ENCODE results near the gene P4HA2.
A peak's percentile ranks its signal among the peaks of the same experiment; 100 is the strongest.

Gene P4HA2

GRCh38 chr5:132246806-132247205, 19.2 kb upstream of the P4HA2 start:
- DNase-seq: no peak

GRCh38 chr5:132245593-132245992, 17.9 kb upstream of the P4HA2 start:
- peak in 1 of 3 experiments; percentile 0 for DNase-seq

- no peak for DNase-seq
These were observed 15.8 kb upstream of the P4HA2 start for GRCh38 chr5:132243366-132243977.

- no peak for DNase-seq
These were observed 12.1 kb upstream of the P4HA2 start for GRCh38 chr5:132239776-132240175.

GRCh38 chr5:132238901-132239500, 11.3 kb upstream of the P4HA2 start:
- no peak for DNase-seq

- DNase-seq: peak; percentile 33 to 56 (median 34)
These were observed 10.6 kb upstream of the P4HA2 start for GRCh38 chr5:132238169-132238744.

GRCh38 chr5:132237670-132238069, 10.0 kb upstream of the P4HA2 start:
- DNase-seq: no peak

- DNase-seq: no peak
These were observed 9.5 kb upstream of the P4HA2 start for GRCh38 chr5:132237141-132237540.

- DNase-seq: no peak
These were observed 7.7 kb upstream of the P4HA2 start for GRCh38 chr5:132235340-132235739.

GRCh38 chr5:132234684-132235062, 7.0 kb upstream of the P4HA2 start:
- DNase-seq: no peak

- DNase-seq: no peak
These were observed 6.4 kb upstream of the P4HA2 start for GRCh38 chr5:132233811-132234683.

GRCh38 chr5:132233081-132233480, 5.4 kb upstream of the P4HA2 start:
- no peak for DNase-seq

GRCh38 chr5:132232465-132232864, 4.8 kb upstream of the P4HA2 start:
- no peak for DNase-seq

- no peak for DNase-seq
These were observed 3.2 kb upstream of the P4HA2 start for GRCh38 chr5:132230871-132231270.

GRCh38 chr5:132229236-132229635, 1.6 kb upstream of the P4HA2 start:
- no peak for DNase-seq

GRCh38 chr5:132228241-132229035, 785 bp upstream of the P4HA2 start:
- DNase-seq: no peak

GRCh38 chr5:132227235-132227484, 493 bp downstream of the P4HA2 start:
- no peak for DNase-seq

- no peak for DNase-seq
These were observed 978 bp downstream of the P4HA2 start for GRCh38 chr5:132226516-132227234.

- DNase-seq: peak; percentile 34 to 75 (median 50)
These were observed 2.3 kb downstream of the P4HA2 start for GRCh38 chr5:132225165-132226032.

GRCh38 chr5:132224716-132225115, 2.9 kb downstream of the P4HA2 start:
- DNase-seq: peak in 1 of 3 experiments; percentile 42

GRCh38 chr5:132223861-132224260, 3.8 kb downstream of the P4HA2 start:
- no peak for DNase-seq

Measured in NCI-H1417 (cell line).